ENCODE results near the gene CDC23. TPM values are rescaled to one million over a fixed set of nuclear protein-coding genes. Genes with fewer than 3 reads are reported as not detected.
A peak's percentile ranks its signal among the peaks of the same experiment; 100 is the strongest.

Gene CDC23
- total RNA-seq, 4 donors from 2014 or later, result 7.1 to 58.1 (median 16.0) TPM

DNA sequence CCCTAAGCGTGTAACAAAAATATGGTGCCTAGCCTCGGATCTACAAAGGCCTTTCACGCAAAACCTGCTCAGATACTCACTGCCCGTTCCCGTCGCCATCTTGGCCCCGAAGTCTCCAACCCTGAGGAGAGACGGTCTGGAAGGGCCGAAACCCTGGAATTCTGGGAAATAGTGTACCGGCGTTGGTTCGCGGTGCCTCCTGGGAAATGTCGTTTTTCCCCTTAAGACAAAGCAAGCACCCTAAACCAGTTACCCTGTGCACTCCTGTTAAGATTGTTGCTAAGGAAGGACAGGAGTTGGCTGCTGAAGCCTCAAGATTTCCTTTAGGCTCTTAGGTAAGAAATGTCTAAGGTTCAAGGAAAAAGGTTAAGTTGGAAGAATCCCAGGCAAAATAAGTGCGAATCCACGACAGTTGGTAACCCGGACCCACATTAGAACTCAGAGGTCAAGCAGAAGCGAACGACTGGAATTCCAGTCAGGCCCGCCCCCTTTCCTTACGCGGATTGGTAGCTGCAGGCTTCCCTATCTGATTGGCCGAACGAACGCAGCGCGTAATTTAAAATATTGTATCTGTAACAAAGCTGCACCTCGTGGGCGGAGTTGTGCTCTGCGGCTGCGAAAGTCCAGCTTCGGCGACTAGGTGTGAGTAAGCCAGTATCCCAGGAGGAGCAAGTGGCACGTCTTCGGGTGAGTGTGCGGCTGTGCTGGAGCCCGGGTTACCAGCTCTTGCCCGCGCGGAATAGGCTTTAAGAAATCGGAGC is 34.4 kb downstream of the CDC23 start, which contains the start of the genes BRD8 and KIF20A:
Gene BRD8, minus strand, starts transcription at position 115 of the 761 bp plus-strand sequence. Its CDS starts 16 bp downstream, at position 99.
Gene KIF20A, plus strand, starts transcription at position 597 of the 761 bp plus-strand sequence. CDS start 569 bp downstream, outside the sequence.
- peak; percentile 14 to 16 for TF ChIP-seq POLR2A (IDR thresholded peaks at IDR 0.05)
- TF ChIP-seq, protein P1, sequence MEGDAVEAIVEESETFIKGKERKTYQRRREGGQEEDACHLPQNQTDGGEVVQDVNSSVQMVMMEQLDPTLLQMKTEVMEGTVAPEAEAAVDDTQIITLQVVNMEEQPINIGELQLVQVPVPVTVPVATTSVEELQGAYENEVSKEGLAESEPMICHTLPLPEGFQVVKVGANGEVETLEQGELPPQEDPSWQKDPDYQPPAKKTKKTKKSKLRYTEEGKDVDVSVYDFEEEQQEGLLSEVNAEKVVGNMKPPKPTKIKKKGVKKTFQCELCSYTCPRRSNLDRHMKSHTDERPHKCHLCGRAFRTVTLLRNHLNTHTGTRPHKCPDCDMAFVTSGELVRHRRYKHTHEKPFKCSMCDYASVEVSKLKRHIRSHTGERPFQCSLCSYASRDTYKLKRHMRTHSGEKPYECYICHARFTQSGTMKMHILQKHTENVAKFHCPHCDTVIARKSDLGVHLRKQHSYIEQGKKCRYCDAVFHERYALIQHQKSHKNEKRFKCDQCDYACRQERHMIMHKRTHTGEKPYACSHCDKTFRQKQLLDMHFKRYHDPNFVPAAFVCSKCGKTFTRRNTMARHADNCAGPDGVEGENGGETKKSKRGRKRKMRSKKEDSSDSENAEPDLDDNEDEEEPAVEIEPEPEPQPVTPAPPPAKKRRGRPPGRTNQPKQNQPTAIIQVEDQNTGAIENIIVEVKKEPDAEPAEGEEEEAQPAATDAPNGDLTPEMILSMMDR (IDR thresholded peaks at IDR 0.05), result peak in 1 of 4 experiments; percentile 16
- peak within 1 kb of the TSS; percentile 93 to 95 for H3K27ac ChIP-seq
- DNase-seq, result peak; percentile 92 to 97
- peak within 1 kb of the TSS; percentile 59 to 93 for H3K4me3 ChIP-seq
- H3K27me3 ChIP-seq, result no peaks in the 10 kb centered on the region
- peaks cover 0 to 4% of the 10 kb centered on the region in 2 donors for H3K4me1 ChIP-seq
- H3K9me3 ChIP-seq, result no peaks in the 10 kb centered on the region
- intact Hi-C loops (cut with DNase I; ENCODE audit: low total_unique reads), result no loop called here
- no peaks in the 10 kb centered on the region for H3K36me3 ChIP-seq

DNA sequence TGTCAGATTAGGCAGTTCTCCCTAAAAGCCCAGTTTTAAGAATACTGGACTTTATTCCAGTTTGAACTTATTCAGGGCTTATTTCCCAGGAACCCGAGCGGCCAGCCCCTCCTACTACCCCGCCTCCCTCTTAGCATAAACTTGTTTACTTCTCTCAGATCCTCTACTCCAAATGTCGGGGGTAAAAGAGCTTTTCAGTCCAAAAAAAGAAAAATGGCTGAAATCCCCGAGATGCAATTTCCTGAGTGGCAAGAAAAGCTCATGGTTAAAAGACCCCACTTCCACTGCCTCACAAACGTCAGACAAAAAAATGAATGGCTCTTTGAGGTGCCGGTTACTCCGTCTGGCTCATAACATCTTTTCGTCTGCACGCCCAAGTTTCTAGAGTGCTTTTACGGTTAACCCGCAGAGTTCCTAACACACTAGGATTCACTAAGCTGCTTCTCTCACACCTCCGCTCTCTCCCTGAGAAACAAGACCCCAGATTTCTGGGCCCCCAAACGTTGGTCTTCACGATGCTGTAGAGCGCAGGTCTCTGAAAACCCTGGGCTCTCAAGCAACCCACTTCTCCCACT is 35.1 kb downstream of the CDC23 start:
- H3K4me3 ChIP-seq, result peak overlapping the region; percentile 59 to 93
- no peak for TF ChIP-seq POLR2A (IDR thresholded peaks at IDR 0.05)
- TF ChIP-seq, protein P1 (IDR thresholded peaks at IDR 0.05), result no peak
- H3K36me3 ChIP-seq, result no peaks in the 10 kb centered on the region
- H3K27ac ChIP-seq, result peak overlapping the region; percentile 93 to 95
- intact Hi-C loops (cut with DNase I; ENCODE audit: low total_unique reads), result no loop called here
- peaks cover 0 to 4% of the 10 kb centered on the region in 2 donors for H3K4me1 ChIP-seq
- H3K27me3 ChIP-seq, result no peaks in the 10 kb centered on the region
- DNase-seq, result no peak
- no peaks in the 10 kb centered on the region for H3K9me3 ChIP-seq

DNA sequence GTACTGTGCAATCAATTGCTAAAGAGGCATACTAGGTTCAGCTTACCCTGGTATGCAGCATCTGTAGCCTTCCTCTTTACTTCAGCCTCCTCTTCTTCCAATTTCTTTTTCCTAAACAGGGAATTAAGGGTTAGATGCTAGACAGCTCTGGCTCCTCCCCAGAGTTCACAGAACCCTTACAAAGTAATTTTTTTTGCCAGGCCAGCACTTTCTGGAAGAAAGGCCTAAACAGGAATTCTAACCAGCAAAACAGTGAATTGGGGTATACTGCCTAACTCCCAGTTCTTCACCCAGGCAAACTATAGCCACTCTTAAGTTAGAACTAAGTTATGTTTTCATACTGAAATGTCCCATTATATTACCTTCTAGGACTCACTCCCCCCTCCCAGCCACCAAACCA is 42.8 kb downstream of the CDC23 start:
- H3K36me3 ChIP-seq, result no peaks in the 10 kb centered on the region

DNA sequence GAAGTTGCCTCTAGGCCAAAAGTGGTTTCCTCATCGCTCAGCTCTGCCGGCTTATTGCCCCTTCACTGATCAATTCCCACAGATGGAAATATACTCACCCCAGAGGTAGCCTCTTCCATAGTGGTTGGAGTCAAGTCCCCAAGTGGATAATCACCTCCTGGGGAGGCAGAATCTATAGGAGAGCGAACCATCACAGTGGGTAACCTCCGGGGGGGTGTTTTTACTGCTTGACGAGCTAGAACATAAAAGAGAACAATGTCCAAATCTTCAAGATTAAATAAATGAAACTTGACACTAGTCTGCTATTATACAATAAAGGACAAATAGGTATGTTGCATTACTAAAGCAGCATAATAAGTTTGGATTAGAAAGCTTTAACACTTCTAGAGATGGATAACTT is 44.0 kb downstream of the CDC23 start:
- H3K36me3 ChIP-seq, result no peaks in the 10 kb centered on the region
- no peaks in the 10 kb centered on the region for H3K27me3 ChIP-seq
- no peak overlapping the region for H3K4me3 ChIP-seq
- H3K27ac ChIP-seq, result no peak overlapping the region
- TF ChIP-seq, protein P1 (IDR thresholded peaks at IDR 0.05), result no peak
- TF ChIP-seq POLR2A (IDR thresholded peaks at IDR 0.05), result no peak
- no peaks in the 10 kb centered on the region for H3K9me3 ChIP-seq
- no peaks in the 10 kb centered on the region for H3K4me1 ChIP-seq
- DNase-seq, result no peak
- intact Hi-C loops (cut with DNase I; ENCODE audit: low total_unique reads), result no loop called here

More for the DNA sequence above, 42.8 kb downstream of the CDC23 start:
- Histone ChIP-seq H3K27ac (no peak overlapping the region), H3K4me3 (no peak overlapping the region), H3K4me1 (no peaks in the 10 kb centered on the region), H3K9me3 (no peaks in the 10 kb centered on the region), H3K27me3 (no peaks in the 10 kb centered on the region)
- TF ChIP-seq, protein P1 (IDR thresholded peaks at IDR 0.05), result no peak
- no peak for TF ChIP-seq POLR2A (IDR thresholded peaks at IDR 0.05)
- intact Hi-C loops (cut with DNase I; ENCODE audit: low total_unique reads), result no loop called here
- no peak for DNase-seq

DNA sequence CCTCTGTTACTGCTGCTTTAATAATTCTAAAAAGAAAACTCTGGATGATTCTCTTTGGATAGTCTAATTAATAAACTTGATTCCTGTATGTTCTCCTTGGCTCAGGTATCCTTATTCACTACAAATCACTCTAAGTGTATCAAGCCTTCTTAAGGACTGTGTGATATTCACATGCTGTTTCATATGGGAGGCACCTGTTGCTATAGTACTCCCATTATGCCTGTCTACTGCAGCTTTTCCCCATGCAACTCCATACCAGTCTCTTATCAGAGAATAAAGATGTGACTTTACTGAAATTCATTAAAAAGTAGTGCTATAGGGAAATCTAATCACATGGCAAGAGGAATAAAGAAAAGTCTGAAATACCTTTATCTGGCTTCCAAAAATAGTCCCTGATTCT is 49.4 kb downstream of the CDC23 start:
- Histone ChIP-seq H3K9me3 (no peaks in the 10 kb centered on the region), H3K27ac (no peak overlapping the region), H3K36me3 (no peaks in the 10 kb centered on the region), H3K4me3 (no peak overlapping the region), H3K4me1 (no peaks in the 10 kb centered on the region), H3K27me3 (no peaks in the 10 kb centered on the region)
- no peak for DNase-seq
- intact Hi-C loops (cut with DNase I; ENCODE audit: low total_unique reads), result no loop called here
- TF ChIP-seq, protein P1 (IDR thresholded peaks at IDR 0.05), result no peak
- no peak for TF ChIP-seq POLR2A (IDR thresholded peaks at IDR 0.05)

All from uterus (tissue), 4 donors.